Measurements from ENCODE around the gene DYSF.

The DYSF gene

DNA sequence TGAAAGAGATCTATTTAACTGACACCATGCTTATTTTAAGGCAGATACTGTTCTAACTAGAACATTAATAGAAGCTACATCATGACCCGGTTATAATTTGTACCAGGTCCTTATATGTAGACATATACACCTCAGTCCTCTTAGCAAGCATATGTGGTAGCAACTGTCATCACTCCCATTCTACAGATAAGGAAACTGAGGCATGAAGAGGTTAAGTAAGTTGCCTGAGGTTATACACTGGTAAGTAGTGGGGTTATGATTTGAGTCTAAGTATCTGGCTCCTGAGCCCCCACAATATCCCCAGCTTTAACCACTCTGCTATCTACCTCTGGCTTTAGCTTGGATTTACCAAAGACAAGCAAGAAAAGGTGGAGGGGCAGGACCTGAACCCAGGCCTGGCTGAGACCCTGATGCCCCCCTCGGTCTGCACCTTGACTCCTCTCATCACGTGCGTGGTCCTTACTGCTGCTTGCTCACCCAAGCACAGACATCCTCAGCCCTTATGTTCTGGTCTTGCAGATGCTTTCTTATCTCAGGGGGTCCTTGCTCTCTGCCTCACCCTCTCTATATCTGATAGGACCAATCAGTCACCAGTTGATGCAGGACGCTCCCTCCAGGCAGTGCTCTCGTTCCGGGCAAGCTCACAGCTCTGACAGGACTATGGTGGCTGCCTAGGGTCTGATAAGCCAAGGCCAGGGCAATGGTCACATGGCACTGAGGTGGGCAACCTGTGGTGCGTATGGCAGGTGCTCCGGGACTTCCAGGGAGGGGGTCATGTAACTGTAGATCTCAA is 4.0 kb downstream of the DYSF start:
- DNase-seq: no peak

GRCh38 chr2:71457923-71458322 is 4.6 kb downstream of the DYSF start:
- no peak for DNase-seq

- no peak for DNase-seq
These were observed 5.2 kb downstream of the DYSF start for GRCh38 chr2:71458413-71459083.

DNA sequence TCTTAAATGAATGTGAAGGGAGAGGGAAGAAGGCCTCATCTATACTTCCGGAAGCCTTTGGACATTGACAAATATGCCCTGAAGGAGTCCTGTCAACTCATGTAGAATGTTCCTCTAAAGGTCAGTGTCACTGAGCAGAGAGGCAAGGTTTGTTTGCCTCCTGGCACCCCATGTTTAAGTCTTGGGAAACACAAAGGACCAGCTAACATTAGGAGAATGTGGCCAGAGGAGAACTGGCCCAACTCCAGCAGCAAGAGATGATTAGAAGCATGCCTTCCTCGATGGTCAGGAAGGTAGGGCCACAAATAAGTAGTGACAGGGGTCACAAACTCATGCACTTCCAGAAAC is 5.7 kb downstream of the DYSF start:
- DNase-seq: no peak

GRCh38 chr2:71460056-71460455 is 6.7 kb downstream of the DYSF start:
- DNase-seq: no peak

GRCh38 chr2:71460595-71461303 is 7.4 kb downstream of the DYSF start:
- no peak for DNase-seq

DNA sequence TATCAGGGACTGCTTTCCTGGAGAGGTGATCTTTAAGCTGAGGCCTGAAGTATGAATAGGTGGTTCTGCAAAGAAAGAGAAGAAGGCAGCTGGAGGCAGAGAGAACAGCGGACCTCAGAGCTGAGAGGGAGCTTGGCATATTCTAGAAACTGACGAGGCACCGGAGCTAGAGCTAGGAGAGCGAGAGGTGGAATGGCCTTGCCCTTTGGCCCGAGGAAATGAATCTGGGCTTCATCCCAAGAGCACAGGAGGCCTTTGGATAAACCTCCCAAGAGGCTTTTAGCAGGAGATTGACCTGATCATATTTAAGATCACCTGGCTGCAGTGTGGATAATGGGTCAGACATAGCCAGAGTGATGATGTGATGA is 7.9 kb downstream of the DYSF start:
- no peak for DNase-seq

GRCh38 chr2:71462056-71462605 is 8.8 kb downstream of the DYSF start:
- no peak for DNase-seq

- DNase-seq: no peak
These were observed 9.4 kb downstream of the DYSF start for GRCh38 chr2:71462641-71463341.

GRCh38 chr2:71463342-71463654 is 9.9 kb downstream of the DYSF start:
- no peak for DNase-seq

GRCh38 chr2:71464389-71464788 is 11.0 kb downstream of the DYSF start:
- DNase-seq: peak in 1 of 2 experiments; percentile 11

- DNase-seq: no peak
These were observed 12.0 kb downstream of the DYSF start for GRCh38 chr2:71465356-71465755.

- no peak for DNase-seq
These were observed 12.6 kb downstream of the DYSF start for GRCh38 chr2:71465961-71466300.

- DNase-seq: peak in 1 of 2 experiments; percentile 43
These were observed 13.2 kb downstream of the DYSF start for GRCh38 chr2:71466301-71467179.

- DNase-seq: no peak
These were observed 13.9 kb downstream of the DYSF start for GRCh38 chr2:71467180-71467815.

- DNase-seq: no peak
These were observed 15.1 kb downstream of the DYSF start for GRCh38 chr2:71468279-71469015.

- no peak for DNase-seq
These were observed 16.3 kb downstream of the DYSF start for GRCh38 chr2:71469403-71470398.

DNA sequence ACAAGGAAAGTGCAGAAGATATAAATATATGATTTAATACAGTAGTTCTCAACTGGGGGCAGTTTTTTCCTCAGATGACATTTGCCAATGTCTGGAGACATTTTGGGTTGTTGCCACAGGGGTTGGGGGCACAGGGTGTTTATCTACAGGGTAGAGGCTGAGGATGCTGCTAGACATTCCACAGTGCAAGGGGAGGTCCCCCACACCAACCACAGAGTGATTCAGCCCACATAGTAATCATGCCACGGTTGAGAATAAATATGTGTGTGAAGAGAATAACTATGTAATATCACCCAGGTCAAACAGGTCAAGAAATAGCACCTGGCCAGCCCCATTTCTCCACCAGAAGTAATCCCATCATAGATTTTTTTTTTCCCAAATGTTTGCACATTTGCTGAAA is 17.9 kb downstream of the DYSF start:
- DNase-seq: no peak

- DNase-seq: no peak
These were observed 18.7 kb downstream of the DYSF start for GRCh38 chr2:71472019-71472418.
